Spleen (tissue), 11 donors: ENCODE data around the gene COPG2. TPM values are rescaled to one million over a fixed set of nuclear protein-coding genes. Genes with fewer than 3 reads are reported as not detected.

Source experiments
- DNase-seq: peaks from one replicate; pipeline ENCODE4 v3.0.0-alpha.2; 2020
- H3K27ac ChIP-seq, 8 donors: fragments of 200-600 bp; sonication (generic) in 7 of 8; 1 replicate in 4 of 8; 2 replicates in 4 of 8; pipeline versions ENCODE4 v1.5.0 to v1.8.0; 2016 to 2021; ENCODE audit warnings: inconsistent platforms in 4 of 8, mild to moderate bottlenecking in 4 of 8, moderate library complexity in 1 of 8
- H3K27me3 ChIP-seq, 7 donors: fragments of 200-600 bp; sonication (generic) in 6 of 7; replicated peaks in 1 of 7; 1 replicate in 4 of 7; 2 replicates in 3 of 7; pipeline versions ENCODE4 v1.5.0 to v1.8.0; 2016 to 2021; ENCODE audit warnings: inconsistent platforms in 3 of 7, mild to moderate bottlenecking in 1 of 7
- H3K36me3 ChIP-seq, 6 donors: fragments of 200-600 bp; sonication (generic) in 5 of 6; 1 replicate in 4 of 6; 2 replicates in 2 of 6; pipeline versions ENCODE4 v1.5.0 to v1.8.0; 2016 to 2021; ENCODE audit warnings: inconsistent platforms in 2 of 6
- H3K4me1 ChIP-seq, 6 donors: fragments of 200-600 bp; sonication (generic) in 5 of 6; 1 replicate in 3 of 6; 2 replicates in 3 of 6; pipeline versions ENCODE4 v1.5.0 to v1.8.0; 2016 to 2021; ENCODE audit warnings: inconsistent platforms in 3 of 6
- H3K4me3 ChIP-seq, 8 donors: fragments of 200-600 bp; sonication (generic) in 7 of 8; 1 replicate in 4 of 8; 2 replicates in 4 of 8; pipeline versions ENCODE4 v1.5.0 to v1.8.0; 2016 to 2021; ENCODE audit warnings: inconsistent platforms in 4 of 8, mild to moderate bottlenecking in 4 of 8, moderate library complexity in 2 of 8
- H3K9me3 ChIP-seq, 8 donors: fragments of 200-600 bp; sonication (generic) in 7 of 8; 1 replicate in 4 of 8; 2 replicates in 4 of 8; pipeline versions ENCODE4 v1.5.0 to v1.8.0; 2016 to 2021; ENCODE audit warnings: inconsistent platforms in 4 of 8
- POLR2A ChIP-seq, 3 donors: fragments of 450-650 bp; IDR thresholded peaks; one replicate each; pipeline ENCODE4 v1.5.1; 2017; ENCODE audit warnings: antibody characterized with exemption in 3 of 3, mild to moderate bottlenecking in 1 of 3
- POLR2AphosphoS5 ChIP-seq, 3 donors: sonication (generic); formaldehyde crosslinking; IDR thresholded peaks; one replicate each; pipeline ENCODE4 v1.5.1; 2017; ENCODE audit warnings: antibody characterized with exemption in 3 of 3
- WGBS, 5 donors: extraction: QIAGEN DNeasy Blood & Tissue Kit in 3 of 5; methylation state at CpG; one replicate each; pipeline versions ENCODE4 v1.1.5 to v1.1.7; 2013 to 2018; 5-methylcytosine and 5-hydroxymethylcytosine counted together
- intact Hi-C: fragments of 100-400 bp; cut with DNase I; formaldehyde crosslinking; loops from one replicate; pipeline ENCODE4 v1.15.0; 2023; ENCODE audit warnings: low total_unique reads
- polyA plus RNA-seq, 3 donors: library from polyadenylated mRNA; stranded (reverse); fragments of 200-250 nt; gene quantifications; one replicate each; pipeline ENCODE4 v1.2.1, GENCODE V29; 2013
- total RNA-seq, 7 donors: library from RNA; depleted of rRNA in 3 of 7; stranded (reverse); fragments of >200 nt in 3 of 7; fragmentation: NEBNext Ultra II Directional in 4 of 7; extraction: Animal tissue kit (Norgen Biotek cat#: 25700) in 4 of 7; gene quantifications; one replicate each; pipeline versions ENCODE4 v1.1.0 to v1.2.1, GENCODE V29; 2016 to 2021
- TF ChIP-seq, protein P1 (sequence below), 11 experiments: fragments of 200-600 bp in 7 of 11; fragments of 450-650 bp in 4 of 11; sonication (generic) in 4 of 11; IDR thresholded peaks in 8 of 11; conservative IDR thresholded peaks in 3 of 11; 1 replicate in 7 of 11; 2 replicates in 4 of 11; pipeline versions ENCODE4 v1.4.0 to v1.8.0; 2016 to 2021; ENCODE audit warnings: antibody characterized with exemption in 11 of 11, inconsistent platforms in 4 of 11, mild to moderate bottlenecking in 1 of 11
- donor health status: healthy with polysubstance abuse.
- donor health status: DM: no; HTN: no; CAD: no; lungs with moderate emphysema.
- donor health status: DM: no; HTN: no; CAD: no.
- donor health status: Bipolar disorder and iron deficiency.
- donor health status: healthy.
- donor health status: DM: no; HTN: no; CAD: no.
- donor health status: DM: yes; HTN: yes; CAD: no.

The COPG2 gene
- total and polyA plus RNA-seq, 10 donors: 5.8 to 25.1 (median 18.3) TPM

GRCh38 chr7:130650611-130651120 is 17.9 kb downstream of the COPG2 start:
- intact Hi-C loops: no loop called here
- no peak for TF ChIP-seq POLR2AphosphoS5 (IDR thresholded peaks at IDR 0.05)
- 77 to 94% (median 94%) methylated on average over 1 of the region's 1 CpG for WGBS, 5 donors

GRCh38 chr7:130649004-130649790 is 19.4 kb downstream of the COPG2 start:
- H3K27ac ChIP-seq: no peak overlapping the region
- no peak for DNase-seq
- no peaks in the 10 kb centered on the region for H3K4me1 ChIP-seq
- no peaks in the 10 kb centered on the region for H3K27me3 ChIP-seq
- no peak overlapping the region for H3K4me3 ChIP-seq
- TF ChIP-seq POLR2A (IDR thresholded peaks at IDR 0.05): no peak
- TF ChIP-seq POLR2AphosphoS5 (IDR thresholded peaks at IDR 0.05): no peak
- TF ChIP-seq, protein P1, sequence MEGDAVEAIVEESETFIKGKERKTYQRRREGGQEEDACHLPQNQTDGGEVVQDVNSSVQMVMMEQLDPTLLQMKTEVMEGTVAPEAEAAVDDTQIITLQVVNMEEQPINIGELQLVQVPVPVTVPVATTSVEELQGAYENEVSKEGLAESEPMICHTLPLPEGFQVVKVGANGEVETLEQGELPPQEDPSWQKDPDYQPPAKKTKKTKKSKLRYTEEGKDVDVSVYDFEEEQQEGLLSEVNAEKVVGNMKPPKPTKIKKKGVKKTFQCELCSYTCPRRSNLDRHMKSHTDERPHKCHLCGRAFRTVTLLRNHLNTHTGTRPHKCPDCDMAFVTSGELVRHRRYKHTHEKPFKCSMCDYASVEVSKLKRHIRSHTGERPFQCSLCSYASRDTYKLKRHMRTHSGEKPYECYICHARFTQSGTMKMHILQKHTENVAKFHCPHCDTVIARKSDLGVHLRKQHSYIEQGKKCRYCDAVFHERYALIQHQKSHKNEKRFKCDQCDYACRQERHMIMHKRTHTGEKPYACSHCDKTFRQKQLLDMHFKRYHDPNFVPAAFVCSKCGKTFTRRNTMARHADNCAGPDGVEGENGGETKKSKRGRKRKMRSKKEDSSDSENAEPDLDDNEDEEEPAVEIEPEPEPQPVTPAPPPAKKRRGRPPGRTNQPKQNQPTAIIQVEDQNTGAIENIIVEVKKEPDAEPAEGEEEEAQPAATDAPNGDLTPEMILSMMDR (IDR thresholded peaks at IDR 0.05 in 8 of 11, conservative IDR thresholded peaks at IDR 0.05 in 3 of 11): no peak
- intact Hi-C loops: no loop called here
- peaks cover 0 to 60% (median 1%) of the 10 kb centered on the region in 6 donors for H3K36me3 ChIP-seq
- WGBS, 5 donors: 67 to 83% (median 80%) methylated on average over 4 of the region's 4 CpGs
- no peaks in the 10 kb centered on the region for H3K9me3 ChIP-seq

More at GRCh38 chr7:130650611-130651120, 17.9 kb downstream of the COPG2 start:
- H3K27me3 ChIP-seq: no peaks in the 10 kb centered on the region
- no peak overlapping the region for H3K27ac ChIP-seq
- H3K4me3 ChIP-seq: no peak overlapping the region
- H3K36me3 ChIP-seq: peaks cover 0 to 48% (median 1%) of the 10 kb centered on the region in 6 donors
- no peaks in the 10 kb centered on the region for H3K9me3 ChIP-seq
- DNase-seq: no peak
- no peaks in the 10 kb centered on the region for H3K4me1 ChIP-seq

GRCh38 chr7:130648580-130648979 is 20.0 kb downstream of the COPG2 start:
- TF ChIP-seq, protein P1 (IDR thresholded peaks at IDR 0.05 in 8 of 11, conservative IDR thresholded peaks at IDR 0.05 in 3 of 11): no peak
- TF ChIP-seq POLR2A (IDR thresholded peaks at IDR 0.05) (no peak), POLR2AphosphoS5 (IDR thresholded peaks at IDR 0.05) (no peak)
- H3K27me3 ChIP-seq: no peaks in the 10 kb centered on the region
- WGBS, 5 donors: 64 to 78% (median 77%) methylated on average over 5 of the region's 5 CpGs

DNA sequence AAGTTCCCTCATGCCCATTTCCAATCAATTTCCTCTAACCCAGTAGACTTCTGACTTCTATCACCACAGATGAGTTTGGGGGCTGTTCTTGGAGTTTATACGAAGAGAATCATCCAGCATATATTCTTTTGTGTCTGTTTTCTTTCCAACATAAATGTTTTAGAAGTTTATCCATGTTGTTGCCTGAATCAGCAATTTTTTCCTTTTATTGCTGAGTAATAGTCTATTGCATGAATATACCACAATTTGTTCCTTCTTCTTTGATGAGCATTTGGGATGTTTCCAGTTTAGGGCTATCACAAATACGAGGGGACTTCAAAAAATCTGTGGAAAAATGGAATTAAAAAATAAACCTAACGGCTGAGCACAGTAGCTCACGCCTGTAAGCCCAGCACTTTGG is 26.2 kb downstream of the COPG2 start:
- intact Hi-C loops: no loop called here
- Histone ChIP-seq H3K4me1 (no peaks in the 10 kb centered on the region), H3K4me3 (no peak overlapping the region), H3K36me3 (peaks cover 0 to 47% (median 0%) of the 10 kb centered on the region in 6 donors), H3K27ac (no peak overlapping the region), H3K9me3 (no peaks in the 10 kb centered on the region), H3K27me3 (no peaks in the 10 kb centered on the region)
- WGBS, 5 donors: 83 to 96% (median 94%) methylated on average over 4 of the region's 4 CpGs
- DNase-seq: no peak
- TF ChIP-seq, protein P1 (IDR thresholded peaks at IDR 0.05 in 8 of 11, conservative IDR thresholded peaks at IDR 0.05 in 3 of 11): no peak
- no peak for TF ChIP-seq POLR2AphosphoS5 (IDR thresholded peaks at IDR 0.05)
- TF ChIP-seq POLR2A (IDR thresholded peaks at IDR 0.05): no peak

More at GRCh38 chr7:130648580-130648979, 20.0 kb downstream of the COPG2 start:
- DNase-seq: no peak
- no peak overlapping the region for H3K4me3 ChIP-seq
- intact Hi-C loops: no loop called here
- H3K4me1 ChIP-seq: no peaks in the 10 kb centered on the region
- peaks cover 0 to 60% (median 1%) of the 10 kb centered on the region in 6 donors for H3K36me3 ChIP-seq
- no peak overlapping the region for H3K27ac ChIP-seq
- H3K9me3 ChIP-seq: no peaks in the 10 kb centered on the region
